ENCODE results near the gene ZNF48.

Gene ZNF48

DNA sequence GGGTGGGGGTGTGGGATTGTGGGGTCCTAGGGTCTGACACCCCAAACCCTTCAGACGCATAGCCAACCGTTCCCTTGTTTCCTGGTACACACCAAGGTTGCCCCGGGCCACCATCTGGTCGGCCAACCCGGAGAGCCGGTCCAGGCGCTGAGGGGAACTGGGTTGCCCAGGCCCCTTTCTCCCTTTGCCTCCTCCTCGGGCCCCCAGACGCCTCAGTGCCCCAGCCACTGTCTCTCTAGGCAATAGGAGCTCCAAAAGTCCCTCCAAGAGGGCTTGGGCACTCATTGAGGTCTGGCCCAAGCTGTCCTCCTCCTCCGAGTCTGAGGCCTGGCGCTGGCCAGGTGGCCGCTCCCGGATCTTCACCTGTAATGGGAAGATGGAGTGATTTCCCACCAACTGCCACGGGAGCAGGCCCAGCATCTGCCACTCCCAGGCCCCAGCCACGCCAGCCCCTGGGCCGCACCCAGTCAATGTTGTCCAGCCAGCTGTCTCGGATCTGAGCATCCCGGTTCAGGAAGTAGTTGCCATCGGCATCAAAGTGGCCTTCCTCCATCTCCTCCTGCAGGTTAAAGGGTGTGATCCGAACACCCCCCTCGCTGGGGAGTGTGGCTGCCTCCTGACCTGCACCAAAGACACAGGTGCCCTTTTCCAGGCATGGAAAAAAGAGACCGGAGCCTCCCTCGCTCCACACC is 41.6 kb upstream of the ZNF48 start:
- H3K36me3 ChIP-seq (ENCODE audit: control insufficient read depth in 1 of 2, insufficient read depth in 2 of 2, low read length in 2 of 2), result peaks cover 25 to 52% of the 10 kb centered on the region in 2 donors

GRCh38 chr16:30354423-30355143 is 40.6 kb upstream of the ZNF48 start:
- Histone ChIP-seq H3K27ac (ENCODE audit: low read length) (peak overlapping the region; percentile 99), H3K9me3 (ENCODE audit: control insufficient read depth in 1 of 2, low read length in 2 of 2) (no peaks in the 10 kb centered on the region), H3K4me1 (ENCODE audit: control insufficient read depth in 1 of 2, insufficient read depth in 2 of 2, low read length in 2 of 2) (peaks cover 10 to 55% of the 10 kb centered on the region in 2 donors), H3K27me3 (ENCODE audit: low read depth, low read length) (no peaks in the 10 kb centered on the region), H3K4me3 (ENCODE audit: low read depth in 1 of 2, low read length in 2 of 2) (peak overlapping the region; percentile 87 to 97), H3K36me3 (ENCODE audit: control insufficient read depth in 1 of 2, insufficient read depth in 2 of 2, low read length in 2 of 2) (peaks cover 33 to 62% of the 10 kb centered on the region in 2 donors)

More for the DNA sequence above, 41.6 kb upstream of the ZNF48 start:
- Histone ChIP-seq H3K27me3 (ENCODE audit: low read depth, low read length) (no peaks in the 10 kb centered on the region), H3K27ac (ENCODE audit: low read length) (peak overlapping the region; percentile 99), H3K9me3 (ENCODE audit: control insufficient read depth in 1 of 2, low read length in 2 of 2) (no peaks in the 10 kb centered on the region), H3K4me1 (ENCODE audit: control insufficient read depth in 1 of 2, insufficient read depth in 2 of 2, low read length in 2 of 2) (peaks cover 10 to 55% of the 10 kb centered on the region in 2 donors), H3K4me3 (ENCODE audit: low read depth in 1 of 2, low read length in 2 of 2) (peak overlapping the region; percentile 87 to 97)

GRCh38 chr16:30355144-30355953 is 39.9 kb upstream of the ZNF48 start, which contains the start of gene CD2BP2:
CD2BP2 (minus strand) TSS chr16:30355308; CDS start chr16:30354681, 627 bp downstream.
- peaks cover 32 to 70% of the 10 kb centered on the region in 2 donors for H3K36me3 ChIP-seq (ENCODE audit: control insufficient read depth in 1 of 2, insufficient read depth in 2 of 2, low read length in 2 of 2)
- H3K4me3 ChIP-seq (ENCODE audit: low read depth in 1 of 2, low read length in 2 of 2), result peak within 1 kb of the TSS; percentile 87 to 97
- H3K27me3 ChIP-seq (ENCODE audit: low read depth, low read length), result no peaks in the 10 kb centered on the region
- H3K27ac ChIP-seq (ENCODE audit: low read length), result peak within 1 kb of the TSS; percentile 99
- H3K9me3 ChIP-seq (ENCODE audit: control insufficient read depth in 1 of 2, low read length in 2 of 2), result no peaks in the 10 kb centered on the region
- H3K4me1 ChIP-seq (ENCODE audit: control insufficient read depth in 1 of 2, insufficient read depth in 2 of 2, low read length in 2 of 2), result peaks cover 10 to 55% of the 10 kb centered on the region in 2 donors

GRCh38 chr16:30355954-30356308 is 39.3 kb upstream of the ZNF48 start:
- Histone ChIP-seq H3K27ac (ENCODE audit: low read length) (peak overlapping the region; percentile 99), H3K4me1 (ENCODE audit: control insufficient read depth in 1 of 2, insufficient read depth in 2 of 2, low read length in 2 of 2) (peaks cover 10 to 55% of the 10 kb centered on the region in 2 donors), H3K27me3 (ENCODE audit: low read depth, low read length) (no peaks in the 10 kb centered on the region), H3K9me3 (ENCODE audit: control insufficient read depth in 1 of 2, low read length in 2 of 2) (no peaks in the 10 kb centered on the region), H3K4me3 (ENCODE audit: low read depth in 1 of 2, low read length in 2 of 2) (peak overlapping the region; percentile 87 to 97), H3K36me3 (ENCODE audit: control insufficient read depth in 1 of 2, insufficient read depth in 2 of 2, low read length in 2 of 2) (peaks cover 26 to 70% of the 10 kb centered on the region in 2 donors)

DNA sequence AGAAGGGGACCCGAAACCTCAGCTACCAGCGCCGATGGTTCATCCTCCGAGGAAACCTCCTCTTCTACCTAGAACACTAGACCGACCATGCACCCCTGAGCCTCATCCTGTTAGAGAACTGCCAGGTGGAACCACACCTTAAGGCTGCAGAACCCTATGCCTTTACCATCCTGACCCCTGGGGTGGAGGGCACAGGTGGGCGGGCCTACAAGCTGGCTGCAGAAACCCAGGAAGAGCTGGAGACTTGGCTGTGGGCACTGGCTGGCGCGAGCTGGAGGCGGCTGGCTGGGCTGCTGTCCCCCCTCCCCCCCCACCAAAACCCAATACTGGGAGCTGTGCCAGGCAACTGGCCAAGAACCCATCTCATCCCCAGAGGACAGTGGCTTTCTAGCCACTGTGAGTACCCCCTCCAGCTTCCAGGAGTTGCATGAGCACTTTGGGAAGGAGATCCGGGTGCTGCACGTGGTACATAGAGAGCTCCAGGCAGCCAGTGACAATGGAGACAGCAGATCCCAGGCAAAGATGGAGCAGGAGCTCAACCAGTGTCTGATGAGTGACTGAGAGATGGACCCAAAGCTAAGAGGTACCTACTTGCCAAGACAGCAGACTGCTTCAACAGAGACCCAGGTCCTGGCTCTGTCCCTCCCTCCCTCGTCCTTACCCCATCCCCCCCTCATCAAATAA is 38.7 kb upstream of the ZNF48 start:
- Histone ChIP-seq H3K9me3 (ENCODE audit: control insufficient read depth in 1 of 2, low read length in 2 of 2) (no peaks in the 10 kb centered on the region), H3K27ac (ENCODE audit: low read length) (peak overlapping the region; percentile 99), H3K4me1 (ENCODE audit: control insufficient read depth in 1 of 2, insufficient read depth in 2 of 2, low read length in 2 of 2) (peaks cover 10 to 52% of the 10 kb centered on the region in 2 donors), H3K4me3 (ENCODE audit: low read depth in 1 of 2, low read length in 2 of 2) (peak overlapping the region in 1 of 2 donors; percentile 87), H3K27me3 (ENCODE audit: low read depth, low read length) (no peaks in the 10 kb centered on the region), H3K36me3 (ENCODE audit: control insufficient read depth in 1 of 2, insufficient read depth in 2 of 2, low read length in 2 of 2) (peaks cover 20 to 64% of the 10 kb centered on the region in 2 donors)

GRCh38 chr16:30357085-30357714 is 38.0 kb upstream of the ZNF48 start:
- H3K27ac ChIP-seq (ENCODE audit: low read length), result no peak overlapping the region

DNA sequence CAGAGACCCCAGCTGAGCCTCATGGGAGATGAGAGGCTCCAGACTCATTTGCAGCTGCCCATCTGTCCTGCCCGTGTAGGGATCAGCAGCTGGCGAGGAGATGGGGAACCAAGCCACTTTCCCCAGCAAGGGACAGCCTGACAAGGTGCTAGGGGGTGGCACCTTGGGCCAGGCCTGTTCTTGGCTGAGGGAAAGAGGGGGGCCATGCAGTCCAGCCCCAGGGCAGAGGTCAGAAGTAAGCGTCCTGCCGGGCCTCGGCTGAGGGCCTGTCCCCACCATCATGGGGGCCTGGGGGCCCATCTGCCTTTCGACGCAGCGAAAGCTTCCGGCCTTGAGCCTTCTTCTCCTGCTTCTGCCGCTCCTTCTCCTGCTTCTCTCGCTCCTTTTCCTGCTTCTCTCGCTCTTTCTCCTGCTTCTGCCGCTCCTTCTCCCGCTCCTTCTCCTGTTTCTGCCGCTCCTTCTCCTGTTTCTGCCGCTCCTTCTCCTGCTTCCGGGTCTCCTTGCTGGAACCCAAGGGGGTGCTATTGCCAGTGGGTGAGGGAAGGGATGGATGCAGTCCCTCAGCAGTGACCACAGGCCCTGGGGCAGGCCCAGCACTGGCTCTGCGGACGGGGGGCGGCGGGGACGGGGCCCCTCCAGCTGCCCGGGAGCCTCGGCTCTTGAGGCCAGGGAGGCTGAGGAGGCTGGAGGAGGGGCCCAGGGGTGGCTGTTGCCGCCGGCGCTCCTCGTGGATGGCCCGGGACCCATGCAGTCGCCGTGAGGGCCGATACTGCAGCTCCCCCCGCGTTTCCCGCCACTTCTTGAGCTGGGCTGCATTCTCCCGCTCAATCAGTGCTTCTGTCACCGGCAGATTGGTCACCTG is 37.3 kb upstream of the ZNF48 start:
- H3K4me1 ChIP-seq (ENCODE audit: control insufficient read depth in 1 of 2, insufficient read depth in 2 of 2, low read length in 2 of 2), result peaks cover 6 to 38% of the 10 kb centered on the region in 2 donors
- H3K36me3 ChIP-seq (ENCODE audit: control insufficient read depth in 1 of 2, insufficient read depth in 2 of 2, low read length in 2 of 2), result peaks cover 18 to 52% of the 10 kb centered on the region in 2 donors
- no peaks in the 10 kb centered on the region for H3K9me3 ChIP-seq (ENCODE audit: control insufficient read depth in 1 of 2, low read length in 2 of 2)
- no peak overlapping the region for H3K4me3 ChIP-seq (ENCODE audit: low read depth in 1 of 2, low read length in 2 of 2)
- H3K27ac ChIP-seq (ENCODE audit: low read length), result no peak overlapping the region
- no peaks in the 10 kb centered on the region for H3K27me3 ChIP-seq (ENCODE audit: low read depth, low read length)

More at GRCh38 chr16:30357085-30357714, 38.0 kb upstream of the ZNF48 start:
- Histone ChIP-seq H3K9me3 (ENCODE audit: control insufficient read depth in 1 of 2, low read length in 2 of 2) (no peaks in the 10 kb centered on the region), H3K4me3 (ENCODE audit: low read depth in 1 of 2, low read length in 2 of 2) (no peak overlapping the region), H3K36me3 (ENCODE audit: control insufficient read depth in 1 of 2, insufficient read depth in 2 of 2, low read length in 2 of 2) (peaks cover 18 to 58% of the 10 kb centered on the region in 2 donors), H3K27me3 (ENCODE audit: low read depth, low read length) (no peaks in the 10 kb centered on the region), H3K4me1 (ENCODE audit: control insufficient read depth in 1 of 2, insufficient read depth in 2 of 2, low read length in 2 of 2) (peaks cover 9 to 45% of the 10 kb centered on the region in 2 donors)

- Histone ChIP-seq H3K27me3 (ENCODE audit: low read depth, low read length) (no peaks in the 10 kb centered on the region), H3K27ac (ENCODE audit: low read length) (no peak overlapping the region), H3K4me3 (ENCODE audit: low read depth in 1 of 2, low read length in 2 of 2) (no peak overlapping the region), H3K4me1 (ENCODE audit: control insufficient read depth in 1 of 2, insufficient read depth in 2 of 2, low read length in 2 of 2) (peaks cover 6 to 32% of the 10 kb centered on the region in 2 donors), H3K36me3 (ENCODE audit: control insufficient read depth in 1 of 2, insufficient read depth in 2 of 2, low read length in 2 of 2) (peaks cover 23 to 52% of the 10 kb centered on the region in 2 donors), H3K9me3 (ENCODE audit: control insufficient read depth in 1 of 2, low read length in 2 of 2) (no peaks in the 10 kb centered on the region)
Observed at GRCh38 chr16:30358577-30358936, 36.7 kb upstream of the ZNF48 start.

DNA sequence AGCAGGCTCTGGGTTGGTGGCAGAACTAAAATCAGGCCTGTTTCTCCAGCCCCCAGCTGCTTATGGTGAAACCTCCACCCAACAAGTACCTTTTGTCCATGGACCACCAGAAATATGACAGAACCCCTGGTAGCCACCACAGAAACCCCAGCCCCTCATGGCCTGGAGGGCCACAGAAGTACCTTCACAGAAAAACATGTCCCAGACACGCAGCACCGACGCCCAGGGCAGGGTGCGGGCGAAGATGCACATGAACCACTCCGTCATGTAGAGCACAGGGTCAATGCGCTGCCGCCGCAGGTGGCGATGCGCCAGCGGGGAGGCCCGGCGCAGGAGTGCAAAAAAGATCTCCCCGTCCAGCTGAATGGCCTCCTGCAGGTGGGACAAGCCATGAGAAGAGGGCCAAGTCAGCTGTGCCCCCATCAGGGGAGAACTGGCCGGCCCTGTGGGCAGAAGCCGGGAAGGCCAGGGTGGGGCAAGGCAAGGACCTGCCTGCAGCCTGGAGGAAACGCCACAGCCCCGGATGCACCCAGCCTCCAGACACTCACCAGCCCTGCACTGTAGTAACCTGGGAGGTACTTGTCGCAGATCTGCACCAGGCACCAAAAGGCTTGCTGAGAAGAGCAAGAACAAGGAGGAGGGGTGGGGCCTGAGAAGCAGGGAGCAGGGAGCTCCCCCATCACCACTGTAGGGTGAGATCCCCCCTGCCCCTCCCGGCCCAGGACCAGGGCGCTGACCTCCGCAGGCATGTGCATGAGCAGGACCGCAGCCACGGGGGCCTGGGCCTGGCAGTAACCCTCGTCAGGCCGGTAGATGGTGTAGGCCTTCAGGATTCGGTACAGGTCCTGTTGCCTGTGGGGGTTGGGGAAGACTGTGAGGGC is 36.0 kb upstream of the ZNF48 start:
- Histone ChIP-seq H3K4me1 (ENCODE audit: control insufficient read depth in 1 of 2, insufficient read depth in 2 of 2, low read length in 2 of 2) (peaks cover under 1 to 25% of the 10 kb centered on the region in 2 donors), H3K27ac (ENCODE audit: low read length) (no peak overlapping the region), H3K36me3 (ENCODE audit: control insufficient read depth in 1 of 2, insufficient read depth in 2 of 2, low read length in 2 of 2) (peaks cover 23 to 51% of the 10 kb centered on the region in 2 donors), H3K27me3 (ENCODE audit: low read depth, low read length) (no peaks in the 10 kb centered on the region), H3K9me3 (ENCODE audit: control insufficient read depth in 1 of 2, low read length in 2 of 2) (no peaks in the 10 kb centered on the region), H3K4me3 (ENCODE audit: low read depth in 1 of 2, low read length in 2 of 2) (no peak overlapping the region)
